ENCODE results near the gene C1QTNF1.
"Not testable (repeated sequence)": the region's sequence is repeated elsewhere in the genome, so short reads cannot be mapped to it uniquely, and the experiment has no call there.

The C1QTNF1 gene

GRCh38 chr17:79026376-79027273 is 2.7 kb downstream of the C1QTNF1 start:
- DNase-seq = no peak

DNA sequence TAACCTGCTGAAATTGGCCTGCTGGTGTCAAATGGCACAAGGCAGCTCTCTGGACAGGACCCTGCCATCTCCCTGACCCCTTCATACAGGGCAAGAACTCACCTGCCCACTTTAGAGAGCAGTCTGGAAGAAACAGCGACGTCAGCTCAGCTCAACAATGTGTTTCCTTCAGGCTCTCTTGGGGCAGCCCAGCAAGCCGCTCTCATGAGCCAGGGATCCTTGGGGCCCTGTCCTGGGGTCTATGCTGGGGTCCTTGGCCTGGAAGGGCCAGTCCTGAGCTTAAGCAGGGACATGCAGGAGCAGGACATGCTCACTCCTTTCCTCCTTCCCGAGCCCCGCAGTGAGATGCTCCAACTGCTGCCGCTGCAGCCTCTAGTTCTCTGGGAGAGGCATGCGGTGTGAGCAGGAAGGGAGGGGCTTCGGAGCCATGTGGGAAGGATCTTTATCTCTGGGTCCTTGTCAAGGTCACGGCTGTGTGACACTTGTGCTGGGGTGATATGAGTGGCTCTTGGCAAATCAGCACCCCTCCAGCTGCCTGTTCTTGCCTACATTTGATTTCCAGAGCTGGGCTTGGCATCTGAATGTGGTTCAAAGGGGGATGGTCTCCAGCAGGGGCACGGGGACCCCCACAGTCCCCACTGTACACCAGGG is 3.4 kb downstream of the C1QTNF1 start:
- DNase-seq = no peak

DNA sequence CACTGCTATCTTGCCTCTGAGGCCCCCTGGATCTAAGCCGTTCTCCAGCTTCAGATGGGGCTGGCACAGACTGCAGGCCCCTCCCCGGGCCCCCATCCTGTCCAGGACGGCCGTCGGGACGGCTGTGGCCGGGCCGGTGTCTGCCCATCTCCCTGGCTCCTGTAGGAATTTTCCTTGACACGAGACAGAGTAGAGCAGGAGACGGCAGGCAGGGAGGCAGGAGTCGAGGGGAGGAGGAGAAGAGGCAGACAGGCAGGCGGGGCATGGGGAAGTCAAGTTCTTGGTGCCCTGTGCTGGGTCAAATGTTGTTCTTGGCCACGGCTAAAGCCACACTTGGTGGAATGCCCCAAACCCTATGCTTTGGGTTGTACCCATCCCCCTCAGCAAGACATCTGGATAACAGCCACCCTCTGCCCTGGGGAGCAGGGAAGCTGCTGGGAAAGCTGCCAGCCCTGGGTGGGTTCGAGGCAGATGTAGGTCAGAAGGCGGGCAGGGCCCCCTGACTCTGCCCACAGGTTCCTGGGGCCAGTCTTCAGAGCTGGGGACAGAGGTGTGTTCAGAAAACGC is 4.0 kb downstream of the C1QTNF1 start:
- DNase-seq = no peak

DNA sequence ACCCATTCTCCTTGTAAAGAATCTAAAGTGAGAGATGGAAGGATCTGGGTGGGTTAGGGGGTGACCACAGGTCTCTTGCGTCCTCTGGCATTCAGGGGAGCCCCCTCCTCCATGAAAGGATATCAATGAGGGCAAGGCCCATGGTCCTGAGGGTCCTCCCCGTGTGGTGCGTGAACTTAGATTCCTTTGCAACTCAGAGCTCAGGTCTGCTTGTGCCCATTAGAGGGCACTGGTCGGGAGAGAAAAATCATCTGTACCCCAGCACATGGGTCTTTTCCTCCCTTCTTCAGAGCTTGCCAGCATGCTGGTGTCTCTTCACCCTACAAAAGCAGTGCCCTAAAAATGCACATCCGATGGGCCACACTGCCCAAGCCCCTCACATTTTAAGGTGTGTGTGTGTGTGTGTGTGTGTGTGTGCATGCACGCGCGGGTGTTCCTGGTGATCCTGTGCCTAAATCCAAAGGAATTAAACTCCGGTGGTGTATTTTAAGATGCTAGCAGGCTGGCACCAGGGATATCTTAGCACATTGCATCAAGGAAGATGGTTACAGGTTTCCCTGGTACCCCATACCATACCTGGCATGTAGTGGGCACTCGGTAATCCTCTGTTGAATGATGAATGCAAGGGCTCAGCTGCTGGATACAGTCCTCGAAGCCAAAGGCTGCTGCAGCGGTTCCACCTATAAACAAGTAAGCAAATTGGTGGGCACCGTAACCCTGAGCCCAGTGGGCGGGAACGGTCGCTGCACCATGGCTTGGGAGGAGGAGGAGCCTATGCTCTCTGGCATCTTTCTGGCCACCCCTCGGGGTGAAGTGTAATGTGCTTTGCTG is 4.7 kb downstream of the C1QTNF1 start:
- DNase-seq = no peak

GRCh38 chr17:79029327-79030009 is 5.5 kb downstream of the C1QTNF1 start:
- no peak for DNase-seq

DNA sequence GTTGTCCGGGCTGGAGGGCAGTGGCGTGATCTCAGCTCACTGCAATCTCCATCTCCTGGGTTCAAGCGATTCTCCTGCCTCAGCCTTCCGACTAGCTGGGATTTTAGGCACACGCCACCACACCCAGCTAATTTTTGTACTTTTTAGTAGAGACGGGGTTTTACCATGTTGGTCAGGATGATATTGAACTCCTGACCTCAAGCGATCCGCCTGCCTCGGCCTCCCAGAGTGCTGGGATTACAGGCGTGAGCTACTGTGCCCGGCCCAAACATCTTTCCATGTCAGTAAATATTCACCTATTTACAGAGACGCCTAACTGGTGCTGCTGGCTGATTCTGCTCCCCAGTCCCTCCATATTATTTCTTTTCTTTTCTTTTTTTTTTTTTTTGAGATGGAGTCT is 6.7 kb downstream of the C1QTNF1 start:
- not testable (repeated sequence) for DNase-seq

- DNase-seq = no peak
Observed at GRCh38 chr17:79031996-79032875, 8.3 kb downstream of the C1QTNF1 start.

- DNase-seq = no peak
Observed at GRCh38 chr17:79033046-79033616, 9.2 kb downstream of the C1QTNF1 start.

GRCh38 chr17:79033741-79034501 is 10.0 kb downstream of the C1QTNF1 start:
- DNase-seq = no peak

GRCh38 chr17:79034931-79035485 is 11.0 kb downstream of the C1QTNF1 start:
- no peak for DNase-seq

DNA sequence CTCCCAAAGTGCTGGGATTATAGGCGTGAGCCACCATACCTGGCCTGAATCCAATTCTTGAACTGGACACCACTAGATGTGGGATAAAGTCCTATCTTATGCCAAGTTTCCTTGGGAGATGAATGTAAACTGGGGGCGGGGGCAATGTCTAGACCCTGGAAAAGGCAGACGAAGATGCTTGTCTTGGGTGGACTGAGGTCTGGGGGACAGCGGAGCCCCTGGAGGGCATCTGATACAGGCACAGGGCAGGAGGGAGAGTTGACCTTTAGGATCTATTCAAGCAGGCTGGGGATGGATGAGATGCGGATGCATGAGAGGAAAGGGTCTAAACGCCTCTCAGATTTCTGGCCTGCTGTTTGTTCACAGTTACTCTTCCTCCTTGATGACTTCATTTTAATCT is 11.7 kb downstream of the C1QTNF1 start:
- DNase-seq = no peak

DNA sequence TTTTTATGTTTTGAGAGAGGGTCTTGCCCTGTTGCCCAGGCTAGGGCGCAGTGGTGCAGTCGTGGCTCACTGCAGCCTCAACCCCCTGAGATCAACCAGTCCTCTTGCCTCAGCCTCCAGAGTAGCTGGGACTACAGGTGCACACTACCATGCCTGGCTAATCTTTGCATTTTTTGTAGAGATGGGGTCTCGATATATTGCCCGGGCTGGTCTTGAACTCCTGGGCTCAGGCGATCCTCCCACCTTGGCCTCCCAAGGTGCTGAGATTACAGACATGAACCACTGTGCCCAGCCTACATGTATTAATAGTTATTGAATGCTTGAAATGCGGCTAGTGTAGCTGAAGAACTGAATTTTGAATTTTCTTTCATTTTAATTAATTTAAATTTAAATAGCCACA is 12.2 kb downstream of the C1QTNF1 start:
- DNase-seq = no peak

DNA sequence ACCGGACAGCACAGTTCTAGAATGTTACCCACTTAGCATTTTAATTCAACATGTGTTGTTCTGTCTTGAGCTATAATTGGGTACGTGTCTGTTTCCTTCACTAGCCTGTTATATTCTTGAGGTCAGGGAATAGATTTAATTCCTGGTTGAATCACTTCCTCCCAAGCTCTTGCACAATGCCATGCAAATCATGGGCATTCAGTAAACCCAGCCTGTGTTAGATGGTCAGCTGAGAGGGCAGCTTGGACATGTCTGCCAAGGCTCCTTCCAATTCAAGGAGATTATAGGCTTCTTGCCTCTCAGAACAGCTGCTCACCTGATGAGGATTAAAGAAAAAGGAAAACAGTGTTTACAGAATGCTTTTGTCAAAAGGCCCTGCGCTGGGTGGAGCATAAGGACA is 12.6 kb downstream of the C1QTNF1 start:
- no peak for DNase-seq

DNA sequence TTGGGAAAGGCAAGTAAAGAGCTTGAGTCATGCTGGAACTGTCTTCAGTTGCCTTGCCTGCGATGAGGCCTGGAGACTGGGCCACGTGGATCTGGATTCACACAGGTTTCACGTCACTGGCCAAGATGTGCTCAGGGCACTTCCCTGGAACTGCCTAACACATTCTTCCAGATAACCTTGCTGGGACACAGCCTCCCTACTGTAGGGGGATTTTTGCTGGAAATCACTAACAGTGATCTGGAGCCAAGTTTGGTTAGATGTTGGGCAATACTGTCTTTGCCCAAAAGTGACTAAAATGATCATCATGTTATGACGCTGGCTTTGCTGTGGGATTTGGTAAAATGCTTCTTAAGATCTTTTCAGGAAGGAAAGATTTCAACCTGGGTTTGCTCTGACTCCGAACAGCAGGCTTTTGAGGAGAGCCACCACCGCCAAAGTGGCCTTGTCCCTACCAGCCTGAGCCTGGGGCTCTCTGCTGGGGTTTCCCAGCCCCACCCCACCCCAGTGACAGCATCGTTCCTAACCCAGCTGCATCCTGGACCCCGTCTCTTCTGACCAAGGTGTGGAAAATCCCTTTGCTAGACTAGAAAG is 14.7 kb downstream of the C1QTNF1 start:
- no peak for DNase-seq

DNA sequence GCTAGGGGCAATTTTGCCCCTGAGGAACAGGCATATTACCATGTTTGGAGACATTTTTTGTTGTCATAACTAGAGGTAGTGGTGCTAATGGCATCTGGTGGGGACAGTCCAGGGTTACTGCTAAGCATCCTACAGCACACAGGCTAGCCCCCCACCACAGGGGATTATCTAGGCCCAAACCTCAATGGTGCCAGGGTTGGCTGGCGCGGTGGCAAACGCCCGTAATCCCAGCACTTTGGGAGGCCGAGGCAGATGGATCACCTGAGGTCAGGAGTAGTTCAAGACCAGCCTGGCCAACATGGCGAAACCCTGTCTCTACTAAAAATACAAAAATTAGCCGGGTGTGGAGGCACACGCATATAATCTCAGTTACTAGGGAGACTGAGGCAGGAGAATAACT is 15.2 kb downstream of the C1QTNF1 start:
- DNase-seq = no peak

DNA sequence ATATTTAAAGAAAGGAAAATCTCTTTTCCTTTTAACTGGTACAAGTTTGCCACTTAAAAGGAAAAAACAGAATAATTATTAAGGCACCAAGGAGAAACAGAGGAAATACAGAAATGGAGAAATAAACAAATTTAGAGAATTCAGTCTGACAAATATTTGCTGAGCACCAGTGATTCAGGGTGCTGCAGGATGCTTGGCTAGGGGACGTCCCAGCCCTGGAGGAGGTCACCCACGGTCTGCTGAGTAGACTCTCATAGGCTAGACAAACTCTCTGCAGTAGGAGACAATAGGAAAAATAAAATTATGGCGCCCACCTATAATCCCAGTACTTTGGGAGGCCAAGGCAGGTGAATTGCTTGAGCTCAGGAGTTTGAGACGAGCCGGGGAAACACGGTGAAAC is 15.9 kb downstream of the C1QTNF1 start:
- DNase-seq = no peak

GRCh38 chr17:79041041-79041570 is 17.1 kb downstream of the C1QTNF1 start:
- DNase-seq = no peak

GRCh38 chr17:79041723-79042420 is 17.9 kb downstream of the C1QTNF1 start:
- DNase-seq = no peak

All from central memory CD4-positive, alpha-beta T cell (primary cell).